GM06990 (cell line): ENCODE results near the gene NINL.

Experiments
- DNase-seq: peaks from one replicate; pipeline ENCODE4 v3.0.0-alpha.2; 2011; ENCODE audit not compliant: insufficient read length; ENCODE audit errors: extremely low read depth
- H3K27me3 ChIP-seq: replicated peaks from 2 replicates; pipeline ENCODE4 v1.6.0; 2011; ENCODE audit warnings: low read length; ENCODE audit not compliant: control insufficient read depth, insufficient read depth
- H3K36me3 ChIP-seq: 2 replicates; pipeline ENCODE4 v1.5.1; 2011; ENCODE audit warnings: low read length; ENCODE audit not compliant: control insufficient read depth, insufficient read depth
- H3K4me3 ChIP-seq: replicated peaks from 2 replicates; pipeline ENCODE4 v1.5.1; 2011; ENCODE audit warnings: low read depth, mild to moderate bottlenecking, control low read depth, low read length
- TF ChIP-seq, protein P1 (sequence below): IDR thresholded peaks from 2 replicates; pipeline ENCODE4 v1.5.1; 2011; ENCODE audit warnings: low read length, control low read depth, mild to moderate bottlenecking, inconsistent platforms; ENCODE audit not compliant: insufficient read depth, poor library complexity, severe bottlenecking

NINL gene

DNA sequence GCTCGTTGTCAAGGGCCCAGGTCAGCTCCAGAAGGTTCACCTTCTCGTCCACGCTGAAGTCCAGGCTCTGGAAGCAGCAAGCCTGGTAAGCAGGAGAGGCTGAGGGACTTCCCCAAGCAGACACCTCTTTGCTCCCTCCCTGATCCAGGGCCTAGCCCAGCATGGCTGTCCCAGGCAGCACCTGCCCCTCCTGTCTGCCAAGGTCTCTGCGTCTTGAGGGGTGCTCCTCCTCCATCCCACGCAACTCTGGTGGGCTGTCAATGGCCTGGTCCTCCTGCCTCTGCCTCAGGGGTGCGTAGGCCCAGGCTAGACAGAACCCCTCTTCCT lies 87.1 kb downstream of the NINL start:
- no peak overlapping the region for H3K4me3 ChIP-seq
- no peaks in the 10 kb centered on the region; the same call in 1 of the 2 replicates for H3K27me3 ChIP-seq
- DNase-seq = no peak
- H3K36me3 ChIP-seq = no peaks in the 10 kb centered on the region
- TF ChIP-seq, protein P1, sequence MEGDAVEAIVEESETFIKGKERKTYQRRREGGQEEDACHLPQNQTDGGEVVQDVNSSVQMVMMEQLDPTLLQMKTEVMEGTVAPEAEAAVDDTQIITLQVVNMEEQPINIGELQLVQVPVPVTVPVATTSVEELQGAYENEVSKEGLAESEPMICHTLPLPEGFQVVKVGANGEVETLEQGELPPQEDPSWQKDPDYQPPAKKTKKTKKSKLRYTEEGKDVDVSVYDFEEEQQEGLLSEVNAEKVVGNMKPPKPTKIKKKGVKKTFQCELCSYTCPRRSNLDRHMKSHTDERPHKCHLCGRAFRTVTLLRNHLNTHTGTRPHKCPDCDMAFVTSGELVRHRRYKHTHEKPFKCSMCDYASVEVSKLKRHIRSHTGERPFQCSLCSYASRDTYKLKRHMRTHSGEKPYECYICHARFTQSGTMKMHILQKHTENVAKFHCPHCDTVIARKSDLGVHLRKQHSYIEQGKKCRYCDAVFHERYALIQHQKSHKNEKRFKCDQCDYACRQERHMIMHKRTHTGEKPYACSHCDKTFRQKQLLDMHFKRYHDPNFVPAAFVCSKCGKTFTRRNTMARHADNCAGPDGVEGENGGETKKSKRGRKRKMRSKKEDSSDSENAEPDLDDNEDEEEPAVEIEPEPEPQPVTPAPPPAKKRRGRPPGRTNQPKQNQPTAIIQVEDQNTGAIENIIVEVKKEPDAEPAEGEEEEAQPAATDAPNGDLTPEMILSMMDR = no peak

DNA sequence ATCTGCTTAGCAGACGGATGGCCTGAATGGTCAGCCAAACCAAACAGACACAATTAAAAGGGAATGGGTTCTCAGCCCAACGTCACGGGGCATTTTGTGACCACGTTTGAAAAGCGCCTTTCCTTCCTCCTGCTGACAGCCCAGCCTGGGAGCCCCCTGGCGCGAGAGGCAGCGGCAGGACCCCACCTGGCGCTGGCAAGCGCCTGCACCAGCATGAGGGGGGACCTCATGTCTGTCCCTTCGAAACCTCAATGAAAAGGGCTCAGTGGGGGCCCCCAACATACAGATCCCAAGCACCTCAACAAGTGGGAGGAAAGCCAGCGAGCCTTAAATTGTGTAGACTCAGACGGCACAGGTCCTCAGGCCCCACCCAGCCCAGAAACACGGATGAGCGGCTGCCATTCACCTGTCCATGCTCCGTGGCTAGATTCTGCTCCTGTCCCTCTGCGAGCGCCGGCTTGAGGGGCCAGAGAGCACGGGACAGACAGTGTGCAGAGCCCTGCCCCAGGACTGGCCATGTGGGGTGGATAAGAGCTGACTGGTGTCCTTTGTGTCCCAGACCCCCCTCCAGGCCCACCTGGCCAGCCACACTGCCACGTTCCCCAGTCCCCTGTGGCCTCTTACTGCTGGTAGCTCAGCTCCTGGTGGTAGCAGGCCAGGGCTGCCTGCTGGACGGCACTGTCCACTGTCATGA lies 87.6 kb downstream of the NINL start:
- Histone ChIP-seq H3K4me3 (no peak overlapping the region), H3K36me3 (no peaks in the 10 kb centered on the region), H3K27me3 (no peaks in the 10 kb centered on the region; the same call in 1 of the 2 replicates)
- no peak for DNase-seq
- TF ChIP-seq, protein P1 = no peak

DNA sequence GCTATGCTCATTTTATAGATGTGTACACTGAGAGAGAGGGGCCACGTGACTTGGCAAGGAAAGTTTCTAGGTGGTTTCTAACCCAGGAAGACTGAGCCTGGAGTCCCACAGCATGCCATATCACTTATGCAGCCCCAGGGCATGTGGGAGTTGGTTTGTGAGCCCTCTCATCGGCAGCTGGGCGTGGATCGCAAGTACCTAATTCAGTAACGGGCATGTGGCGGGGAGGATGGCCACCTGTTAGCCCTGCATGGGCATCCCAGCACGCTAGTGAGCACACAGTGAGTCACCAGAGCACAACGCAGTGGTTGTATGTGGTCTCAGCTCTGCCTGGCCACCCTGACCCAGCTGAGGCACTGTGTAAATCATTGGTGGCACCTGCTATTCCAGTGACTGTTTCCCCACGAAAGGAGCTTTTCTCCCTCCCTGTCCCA lies 88.3 kb downstream of the NINL start:
- TF ChIP-seq, protein P1 = no peak
- Histone ChIP-seq H3K4me3 (no peak overlapping the region), H3K36me3 (no peaks in the 10 kb centered on the region), H3K27me3 (no peaks in the 10 kb centered on the region; the same call in 1 of the 2 replicates)
- DNase-seq = no peak

DNA sequence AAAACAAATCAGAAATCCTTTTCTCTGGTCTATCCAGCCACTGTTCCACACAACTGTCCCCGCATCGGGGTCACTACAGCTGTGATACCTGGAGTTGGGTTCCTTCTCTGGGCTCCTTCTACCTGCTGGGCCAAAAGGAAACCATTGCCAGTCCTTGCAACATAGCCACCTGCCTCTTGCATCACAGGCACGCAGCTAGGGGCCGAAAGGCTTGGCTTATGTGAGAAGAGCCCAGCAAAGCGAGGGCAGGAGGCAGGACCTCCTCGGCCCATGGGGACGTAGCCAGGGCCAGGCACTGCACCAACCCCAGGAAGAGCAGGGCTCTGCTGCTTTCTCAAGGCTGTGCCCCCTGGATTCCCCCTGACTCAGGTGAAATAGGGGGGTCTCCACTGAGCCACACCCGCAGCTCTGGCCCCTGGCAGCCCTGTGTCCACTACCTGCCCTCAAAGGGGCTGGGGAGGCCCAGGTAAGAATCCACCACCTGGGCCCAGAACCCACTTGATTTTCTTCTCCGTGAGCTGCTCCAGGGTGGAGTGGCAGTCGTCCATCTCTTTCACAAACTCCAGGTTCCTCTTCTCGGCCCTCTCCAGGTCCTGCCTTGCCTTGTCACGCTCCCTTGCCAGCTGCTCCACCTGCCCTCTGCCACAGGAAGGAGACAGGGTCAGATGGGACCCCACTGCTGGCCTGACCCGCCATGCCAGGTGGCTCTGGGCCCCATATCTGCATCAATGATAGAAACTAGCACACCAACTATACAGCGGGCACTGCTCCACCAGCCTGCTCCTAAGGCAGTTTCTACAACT lies 89.0 kb downstream of the NINL start:
- DNase-seq = no peak
- no peaks in the 10 kb centered on the region; the same call in 1 of the 2 replicates for H3K27me3 ChIP-seq
- TF ChIP-seq, protein P1 = no peak
- no peaks in the 10 kb centered on the region for H3K36me3 ChIP-seq
- no peak overlapping the region for H3K4me3 ChIP-seq

DNA sequence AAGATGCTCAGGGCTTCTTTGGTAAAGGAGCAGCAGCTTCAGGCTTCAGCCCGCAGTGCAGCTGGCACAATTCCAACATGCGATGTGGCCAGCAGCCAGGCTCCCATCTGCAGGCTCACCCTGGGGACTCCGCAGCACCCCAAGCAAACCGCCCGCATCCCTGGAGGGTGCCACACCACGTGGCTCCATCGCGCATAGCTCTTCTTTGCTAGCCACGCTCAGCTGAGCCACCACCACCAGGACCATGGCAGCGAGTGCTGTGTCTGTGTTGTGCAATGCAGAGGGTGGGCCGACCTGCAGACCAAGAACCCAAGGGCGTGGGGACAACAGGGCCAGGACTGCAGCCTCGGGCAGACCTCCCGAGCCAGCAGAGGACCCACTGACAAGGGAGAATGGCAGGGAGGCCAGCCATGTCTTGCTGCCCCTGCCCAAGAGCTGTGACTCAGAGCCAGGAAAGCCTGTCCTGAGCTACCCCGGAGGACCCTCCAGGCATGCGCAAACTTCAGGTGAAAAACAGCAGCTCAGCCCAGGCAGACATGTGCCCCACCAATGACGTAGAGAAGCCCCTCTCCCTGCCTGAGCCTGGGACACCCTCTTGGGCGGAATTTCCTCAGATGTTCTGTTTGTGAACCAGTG lies 90.0 kb downstream of the NINL start:
- DNase-seq = no peak
- TF ChIP-seq, protein P1 = no peak
- H3K27me3 ChIP-seq = no peaks in the 10 kb centered on the region; the same call in 1 of the 2 replicates
- H3K36me3 ChIP-seq = no peaks in the 10 kb centered on the region
- no peak overlapping the region for H3K4me3 ChIP-seq
